Astrocyte of the spinal cord (primary cell): Measurements from ENCODE around the gene WWOX.

Source experiments
- DNase-seq: peaks from one replicate; pipeline ENCODE4 v3.0.0; 2011; ENCODE audit warnings: low read depth, low spot score
- H3K4me3 ChIP-seq: 2 replicates; pipeline ENCODE4 v1.5.1; 2011; ENCODE audit warnings: low read depth, mild to moderate bottlenecking, low read length, moderate library complexity
- CTCF ChIP-seq: IDR thresholded peaks from 2 replicates; pipeline ENCODE4 v1.5.1; 2012; ENCODE audit warnings: low read depth, mild to moderate bottlenecking, low read length, inconsistent platforms
- in situ Hi-C: cut with HindIII; loops from 2 replicates; pipeline ENCODE4 v1.10.0; 2017; ENCODE audit warnings: low sequenced_read_pairs

Gene WWOX

DNA sequence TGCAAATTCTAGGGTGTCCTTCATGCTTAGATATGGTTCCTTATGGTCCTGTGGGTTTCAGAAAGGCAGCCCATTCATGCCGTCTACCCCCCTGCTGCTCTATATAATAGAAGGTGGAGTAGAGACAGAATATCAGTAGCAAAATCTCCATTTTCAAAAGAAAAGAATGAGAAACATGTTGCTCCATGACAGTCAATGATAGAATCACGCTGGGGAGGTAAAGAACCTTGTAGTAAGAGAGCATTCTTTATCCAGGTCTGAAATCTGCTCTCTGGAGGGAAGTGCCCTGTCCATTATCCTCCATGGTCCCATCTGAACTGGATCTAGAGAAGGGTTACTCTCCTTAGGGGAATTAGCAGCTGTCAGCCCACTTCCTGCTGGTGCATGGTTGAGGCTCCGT is 272.8 kb downstream of the WWOX start:
- in situ Hi-C loops, result no loop called here
- no peak for DNase-seq
- no peak for TF ChIP-seq CTCF
- no peak overlapping the region for H3K4me3 ChIP-seq

DNA sequence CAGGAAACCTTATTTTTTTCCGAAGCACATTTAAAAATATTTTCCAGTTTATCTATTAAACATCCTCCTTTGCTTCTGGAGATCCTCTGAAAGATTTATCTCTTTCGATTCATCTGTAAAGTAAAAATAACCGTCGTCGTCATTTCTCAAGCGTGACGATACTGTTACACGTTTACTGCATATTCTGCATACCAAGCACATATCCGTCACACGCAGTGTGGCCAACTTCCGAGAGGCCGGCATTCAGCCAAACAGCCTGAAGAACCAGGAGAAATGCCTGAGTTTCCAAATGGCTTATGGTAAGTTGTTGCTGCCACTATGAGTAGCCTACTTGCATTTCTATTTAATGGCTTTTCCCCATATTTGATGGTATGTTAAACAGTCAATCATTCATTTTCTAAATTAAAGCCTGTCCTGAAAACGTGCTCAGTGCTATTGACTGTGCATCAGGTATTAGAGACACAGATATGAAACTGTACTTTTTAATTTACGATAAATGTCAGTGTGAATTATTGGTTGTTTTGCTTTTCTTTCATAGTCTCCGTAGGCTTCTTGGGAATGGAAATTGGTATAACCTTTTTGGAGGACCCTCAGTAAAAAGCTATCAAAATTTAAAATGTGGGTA is 275.7 kb downstream of the WWOX start:
- in situ Hi-C loops, result no loop called here
- H3K4me3 ChIP-seq, result no peak overlapping the region
- TF ChIP-seq CTCF, result no peak
- DNase-seq, result no peak

DNA sequence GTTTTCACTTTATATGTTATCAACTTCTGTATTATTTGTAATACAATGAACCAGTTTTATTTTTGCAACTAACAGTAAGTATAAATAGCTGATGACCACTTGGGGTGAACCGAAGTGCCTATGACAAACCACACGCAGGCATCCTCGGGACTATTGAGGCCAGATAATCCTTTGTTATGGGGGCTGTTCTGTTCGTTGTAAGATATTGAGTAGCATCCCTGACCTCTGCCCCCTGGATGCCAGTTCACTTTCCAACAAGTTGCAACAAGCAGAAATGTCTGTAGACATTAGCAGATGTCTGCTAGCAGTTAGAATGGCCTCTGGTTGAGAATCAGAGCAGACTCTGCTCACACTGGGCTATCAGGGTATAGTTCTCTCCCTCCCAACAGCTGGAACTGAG is 277.0 kb downstream of the WWOX start:
- TF ChIP-seq CTCF, result no peak
- in situ Hi-C loops, result no loop called here
- no peak overlapping the region for H3K4me3 ChIP-seq
- no peak for DNase-seq

DNA sequence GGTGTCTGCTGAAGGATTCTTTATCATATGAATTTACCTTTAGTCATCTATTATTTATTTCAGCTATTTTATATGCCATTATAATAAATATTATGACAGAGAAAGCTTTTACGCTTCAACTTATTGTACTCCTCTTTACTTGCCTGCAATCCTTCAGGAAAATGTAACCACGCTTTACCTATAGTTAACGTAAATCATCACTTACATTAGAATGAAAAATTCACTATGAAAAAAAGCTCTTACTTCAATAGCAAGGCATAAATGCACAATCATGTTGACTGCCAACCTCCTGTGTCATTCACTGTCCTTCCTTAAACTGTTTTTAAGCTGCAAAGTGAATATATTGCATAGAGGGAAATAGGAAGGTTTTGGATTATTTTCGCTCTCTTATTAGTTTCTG is 277.9 kb downstream of the WWOX start:
- in situ Hi-C loops, result no loop called here
- H3K4me3 ChIP-seq, result no peak overlapping the region
- no peak for DNase-seq
- TF ChIP-seq CTCF, result no peak

DNA sequence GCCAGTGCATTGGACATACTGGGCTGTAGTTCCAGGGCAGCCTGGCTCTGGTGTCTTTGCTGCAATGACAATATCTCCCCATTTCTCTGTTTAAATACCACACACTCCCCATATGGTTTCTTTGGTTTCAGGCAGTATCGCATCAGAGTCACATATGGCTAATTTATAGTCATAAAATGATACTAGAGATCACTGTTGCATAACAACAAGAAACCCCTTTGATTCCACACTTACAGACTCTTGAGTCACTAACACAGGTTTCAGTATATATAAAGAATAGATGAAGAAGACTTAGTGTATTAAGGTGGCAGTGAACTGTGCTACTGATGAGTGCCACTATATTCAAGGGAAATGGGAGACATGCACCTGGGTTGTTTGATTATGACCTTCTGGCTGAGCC is 281.6 kb downstream of the WWOX start:
- H3K4me3 ChIP-seq, result no peak overlapping the region
- in situ Hi-C loops, result no loop called here
- DNase-seq, result no peak
- TF ChIP-seq CTCF, result no peak

GRCh38 chr16:78383118-78383517 is 283.7 kb downstream of the WWOX start:
- no peak for TF ChIP-seq CTCF
- DNase-seq, result no peak
- in situ Hi-C loops, result no loop called here
- no peak overlapping the region for H3K4me3 ChIP-seq
